WTC11 (cell line): Measurements from ENCODE around the gene SMCR8. TPM values are rescaled to one million over a fixed set of nuclear protein-coding genes. Genes with fewer than 3 reads are reported as not detected.
"Not testable (repeated sequence)": the region's sequence is repeated elsewhere in the genome, so short reads cannot be mapped to it uniquely, and the experiment has no call there.

ENCODE experiments used
- ATAC-seq: fragments of 200-7000 bp; cut with Tn5 transposase; 2 replicates; pipeline ENCODE4 v1.10.0; 2021; ENCODE audit warnings: mild to moderate bottlenecking, moderate library complexity
- CTCF ChIA-PET: fragments of 300-600 bp; sonication (Branson Sonifier 250); formaldehyde crosslinking; loops from one replicate; lab custom pipeline; 2021; ENCODE audit warnings: antibody characterized with exemption; lab: Charles Lee
- POLR2A ChIA-PET: fragments of 350-600 bp; sonication (Branson Sonifier 250); formaldehyde crosslinking; loops from one replicate; lab custom pipeline; 2021; ENCODE audit warnings: antibody characterized with exemption; lab: Charles Lee
- DNase-seq: peaks from one replicate; pipeline ENCODE4 v3.0.0; 2021; ENCODE audit warnings: low spot score
- H3K27ac Mint-ChIP-seq: 2 replicates; pipeline ENCODE4 v1.8.0; 2021; ENCODE audit warnings: mixed read lengths
- H3K27me3 Mint-ChIP-seq: 2 replicates; pipeline ENCODE4 v1.8.0; 2021; ENCODE audit warnings: low read depth, mild to moderate bottlenecking, moderate library complexity, mixed read lengths
- H3K36me3 Mint-ChIP-seq: 2 replicates; pipeline ENCODE4 v1.8.0; 2021; ENCODE audit warnings: mixed read lengths
- H3K4me1 Mint-ChIP-seq: 2 replicates; pipeline ENCODE4 v1.8.0; 2022; ENCODE audit warnings: mixed read lengths
- H3K4me3 Mint-ChIP-seq: 2 replicates; pipeline ENCODE4 v1.8.0; 2021; ENCODE audit warnings: mild to moderate bottlenecking, moderate library complexity, mixed read lengths
- H3K9me3 Mint-ChIP-seq: 2 replicates; pipeline ENCODE4 v1.8.0; 2021; ENCODE audit warnings: mixed read lengths
- ATF6 ChIP-seq: sonication (generic); formaldehyde crosslinking; IDR thresholded peaks from 2 replicates; pipeline ENCODE4 v1.8.1; 2023; ENCODE audit warnings: mild to moderate bottlenecking, missing genetic modification reagents
- E2F1 ChIP-seq: sonication (generic); formaldehyde crosslinking; IDR thresholded peaks from 2 replicates; pipeline ENCODE4 v1.8.0; 2022; ENCODE audit warnings: mild to moderate bottlenecking, missing genetic modification reagents
- FOXJ3 ChIP-seq: sonication (generic); formaldehyde crosslinking; IDR thresholded peaks from 2 replicates; pipeline ENCODE4 v1.9.0; 2021; ENCODE audit warnings: missing genetic modification reagents, mild to moderate bottlenecking, borderline replicate concordance
- FOXK1 ChIP-seq: sonication (generic); formaldehyde crosslinking; IDR thresholded peaks from 2 replicates; pipeline ENCODE4 v1.8.0; 2022; ENCODE audit warnings: mild to moderate bottlenecking, moderate library complexity, missing genetic modification reagents
- FOXP4 ChIP-seq: sonication (generic); formaldehyde crosslinking; IDR thresholded peaks from 2 replicates; pipeline ENCODE4 v1.8.0; 2022; ENCODE audit warnings: mild to moderate bottlenecking, missing genetic modification reagents
- JUN ChIP-seq: sonication (generic); formaldehyde crosslinking; IDR thresholded peaks from 2 replicates; pipeline ENCODE4 v1.8.0; 2023; ENCODE audit warnings: mild to moderate bottlenecking, missing genetic modification reagents
- NFE2L1 ChIP-seq: sonication (generic); formaldehyde crosslinking; IDR thresholded peaks from 2 replicates; pipeline ENCODE4 v1.8.1; 2023; ENCODE audit warnings: missing genetic modification reagents
- NR1H2 ChIP-seq: sonication (generic); formaldehyde crosslinking; IDR thresholded peaks from 2 replicates; pipeline ENCODE4 v1.9.0; 2021; ENCODE audit warnings: mild to moderate bottlenecking, moderate library complexity, missing genetic modification reagents
- SMAD4 ChIP-seq: sonication (generic); formaldehyde crosslinking; IDR thresholded peaks from 2 replicates; pipeline ENCODE4 v1.8.0; 2022; ENCODE audit warnings: mild to moderate bottlenecking, missing genetic modification reagents
- SOX15 ChIP-seq: fragments of 250-450 bp; sonication (Bioruptor Pico); IDR thresholded peaks from 2 replicates; pipeline ENCODE4 v1.9.0; 2021; ENCODE audit warnings: mild to moderate bottlenecking
- STAT6 ChIP-seq: sonication (generic); formaldehyde crosslinking; conservative IDR thresholded peaks from 2 replicates; pipeline ENCODE4 v1.8.1; 2023; ENCODE audit warnings: mild to moderate bottlenecking, low read depth, missing genetic modification reagents, moderate library complexity
- TEAD4 ChIP-seq: sonication (generic); formaldehyde crosslinking; IDR thresholded peaks from 2 replicates; pipeline ENCODE4 v1.8.0; 2022; ENCODE audit warnings: mild to moderate bottlenecking, missing genetic modification reagents
- TP53 ChIP-seq: sonication (generic); formaldehyde crosslinking; IDR thresholded peaks from 2 replicates; pipeline ENCODE4 v1.8.1; 2023; ENCODE audit warnings: mild to moderate bottlenecking, missing genetic modification reagents
- ZBTB21 ChIP-seq: sonication (generic); formaldehyde crosslinking; IDR thresholded peaks from 2 replicates; pipeline ENCODE4 v1.8.1; 2023; ENCODE audit warnings: mild to moderate bottlenecking, missing genetic modification reagents, borderline replicate concordance
- ZNF263 ChIP-seq: sonication (generic); formaldehyde crosslinking; IDR thresholded peaks from 2 replicates; pipeline ENCODE4 v1.8.1; 2022; ENCODE audit warnings: low read depth, mild to moderate bottlenecking, moderate library complexity, missing genetic modification reagents
- ZNF671 ChIP-seq: fragments of 250-450 bp; sonication (Bioruptor Pico); IDR thresholded peaks from 2 replicates; pipeline ENCODE4 v1.8.0; 2021; ENCODE audit warnings: mild to moderate bottlenecking
- total RNA-seq: library from RNA; stranded (reverse); gene quantifications from 3 replicates; pipeline ENCODE4 v1.2.3, GENCODE V29; 2021
- TF ChIP-seq, protein P1 (sequence below): fragments of 250-450 bp; sonication (Bioruptor Pico); IDR thresholded peaks from 2 replicates; pipeline ENCODE4 v1.9.0; 2021; ENCODE audit warnings: moderate library complexity, mild to moderate bottlenecking, inconsistent platforms, borderline replicate concordance
- TF ChIP-seq, protein P2 (sequence below): sonication (generic); formaldehyde crosslinking; IDR thresholded peaks from 2 replicates; pipeline ENCODE4 v1.8.1; 2023; ENCODE audit warnings: mild to moderate bottlenecking, moderate library complexity, missing genetic modification reagents
- TF ChIP-seq, protein P3 (sequence below): sonication (generic); formaldehyde crosslinking; IDR thresholded peaks from 2 replicates; pipeline ENCODE4 v1.8.1; 2023; ENCODE audit warnings: mild to moderate bottlenecking, missing genetic modification reagents, moderate library complexity

The SMCR8 gene
- total RNA-seq, 1 experiment from 2014 or later = 19.1 TPM

DNA sequence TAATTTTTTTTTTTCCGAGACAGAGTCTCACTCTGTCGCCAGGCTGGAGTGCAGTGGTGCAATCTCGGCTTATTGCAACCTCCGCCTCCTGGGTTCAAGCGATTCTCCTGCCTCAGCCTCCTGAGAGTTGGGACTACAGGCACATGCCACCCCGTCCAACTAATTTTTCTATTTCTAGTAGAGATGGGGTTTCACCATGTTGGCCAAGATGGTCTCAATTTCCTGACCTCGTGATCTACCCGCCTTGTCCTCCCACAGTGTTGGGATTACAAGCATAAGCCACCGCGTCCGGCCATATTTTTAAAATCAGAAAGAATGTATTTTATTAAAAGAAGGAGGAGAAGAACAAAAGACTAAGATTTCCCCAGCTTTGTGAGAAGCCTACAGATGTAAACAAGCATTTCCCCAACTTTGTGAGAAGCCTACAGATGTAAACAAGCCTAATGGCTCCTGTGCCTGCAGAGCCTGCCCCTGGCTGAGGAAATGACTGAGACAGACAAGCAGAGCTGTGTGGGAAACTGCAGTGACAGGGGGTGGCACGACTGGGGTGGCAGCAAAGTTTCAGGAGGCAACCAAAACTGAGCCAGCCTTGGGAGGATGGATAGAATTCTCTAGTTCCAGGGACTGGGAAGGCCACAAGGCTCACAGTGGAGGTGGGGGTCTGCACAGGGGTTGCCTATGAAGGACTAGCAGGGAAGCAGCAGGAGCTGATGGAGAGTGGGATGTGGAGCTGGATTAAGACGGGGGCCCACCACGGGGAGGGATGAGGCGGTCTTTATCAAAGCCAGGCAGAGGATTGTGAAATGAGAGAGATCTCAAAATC lies 23.2 kb upstream of the SMCR8 start:
- ChIA-PET CTCF (no interaction called here), POLR2A (no interaction called here)
- no peak for TF ChIP-seq ZNF671 (CRISPR knock-in tag)
- no peak for TF ChIP-seq JUN (CRISPR knock-in tag)
- TF ChIP-seq TP53 (CRISPR knock-in tag) = no peak
- no peak for TF ChIP-seq SMAD4 (CRISPR knock-in tag)
- no peak for ATAC-seq
- no peak overlapping the region for H3K27ac Mint-ChIP-seq
- no peaks in the 10 kb centered on the region for H3K4me1 Mint-ChIP-seq
- DNase-seq = no peak
- H3K4me3 Mint-ChIP-seq = no peak overlapping the region
- H3K36me3 Mint-ChIP-seq = peaks cover 78% of the 10 kb centered on the region
- H3K9me3 Mint-ChIP-seq = no peaks in the 10 kb centered on the region
- no peaks in the 10 kb centered on the region for H3K27me3 Mint-ChIP-seq

- H3K9me3 Mint-ChIP-seq, CTCF ChIA-PET, H3K4me1 Mint-ChIP-seq, POLR2A ChIA-PET, ATAC-seq, H3K27me3 Mint-ChIP-seq, DNase-seq, H3K4me3 Mint-ChIP-seq, H3K27ac Mint-ChIP-seq: not testable (repeated sequence)
- peaks cover 65% of the 10 kb centered on the region for H3K36me3 Mint-ChIP-seq
Observed at GRCh38 chr17:18298061-18298460, 17.0 kb upstream of the SMCR8 start.

DNA sequence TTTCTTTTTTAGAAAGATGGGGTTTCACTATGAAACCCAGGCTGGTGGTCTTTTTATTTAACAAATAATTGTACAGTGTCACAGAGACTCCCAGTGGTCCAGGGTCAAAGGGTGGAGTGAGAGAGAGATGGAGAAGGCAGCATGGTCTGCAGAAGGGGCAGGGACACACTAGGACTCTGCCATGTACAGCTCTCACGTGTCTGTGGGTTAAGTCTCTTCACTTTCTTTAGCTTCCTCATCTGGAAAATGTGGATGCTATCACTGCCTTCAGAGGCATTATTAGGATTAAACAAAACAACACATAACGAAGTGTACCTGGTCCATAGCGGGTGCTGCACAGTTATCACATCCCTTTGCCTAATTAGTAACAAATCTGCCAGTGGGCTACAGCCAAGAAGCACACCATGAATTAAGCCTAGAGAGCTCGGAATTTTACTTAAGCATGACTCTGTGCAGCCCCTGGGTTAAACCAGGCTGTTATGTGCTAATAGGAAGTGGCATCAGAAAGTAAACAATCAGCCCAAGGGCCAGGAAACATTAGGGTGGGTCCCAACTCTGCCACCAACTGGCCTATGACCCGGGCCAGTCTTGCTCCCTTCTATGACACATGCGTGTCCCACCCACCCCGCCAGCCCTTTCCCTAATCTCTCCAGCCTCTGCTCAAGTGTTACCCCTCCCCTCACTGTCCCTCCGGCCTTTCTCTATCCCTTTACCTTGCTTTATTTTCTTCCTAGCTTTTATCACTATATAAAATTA lies 14.2 kb upstream of the SMCR8 start:
- Mint-ChIP-seq H3K27me3 (no peaks in the 10 kb centered on the region), H3K4me1 (no peaks in the 10 kb centered on the region)
- no peak for ATAC-seq
- CTCF ChIA-PET = no interaction called here
- no peak for TF ChIP-seq FOXJ3 (CRISPR knock-in tag)
- TF ChIP-seq ZNF263 (CRISPR knock-in tag) = no peak
- TF ChIP-seq NFE2L1 = no peak
- TF ChIP-seq NR1H2 (CRISPR knock-in tag) = no peak
- TF ChIP-seq ATF6 = no peak
- TF ChIP-seq, protein P1, sequence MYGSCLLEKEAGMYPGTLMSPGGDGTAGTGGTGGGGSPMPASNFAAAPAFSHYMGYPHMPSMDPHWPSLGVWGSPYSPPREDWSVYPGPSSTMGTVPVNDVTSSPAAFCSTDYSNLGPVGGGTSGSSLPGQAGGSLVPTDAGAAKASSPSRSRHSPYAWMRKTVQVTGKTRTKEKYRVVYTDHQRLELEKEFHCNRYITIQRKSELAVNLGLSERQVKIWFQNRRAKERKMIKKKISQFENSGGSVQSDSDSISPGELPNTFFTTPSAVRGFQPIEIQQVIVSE (CRISPR knock-in tag) = no peak
- TF ChIP-seq, protein P2, sequence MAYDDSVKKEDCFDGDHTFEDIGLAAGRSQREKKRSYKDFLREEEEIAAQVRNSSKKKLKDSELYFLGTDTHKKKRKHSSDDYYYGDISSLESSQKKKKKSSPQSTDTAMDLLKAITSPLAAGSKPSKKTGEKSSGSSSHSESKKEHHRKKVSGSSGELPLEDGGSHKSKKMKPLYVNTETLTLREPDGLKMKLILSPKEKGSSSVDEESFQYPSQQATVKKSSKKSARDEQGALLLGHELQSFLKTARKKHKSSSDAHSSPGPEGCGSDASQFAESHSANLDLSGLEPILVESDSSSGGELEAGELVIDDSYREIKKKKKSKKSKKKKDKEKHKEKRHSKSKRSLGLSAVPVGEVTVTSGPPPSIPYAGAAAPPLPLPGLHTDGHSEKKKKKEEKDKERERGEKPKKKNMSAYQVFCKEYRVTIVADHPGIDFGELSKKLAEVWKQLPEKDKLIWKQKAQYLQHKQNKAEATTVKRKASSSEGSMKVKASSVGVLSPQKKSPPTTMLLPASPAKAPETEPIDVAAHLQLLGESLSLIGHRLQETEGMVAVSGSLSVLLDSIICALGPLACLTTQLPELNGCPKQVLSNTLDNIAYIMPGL = no peak
- no peak for TF ChIP-seq E2F1 (CRISPR knock-in tag)
- no peak for TF ChIP-seq TEAD4 (CRISPR knock-in tag)
- no peak for TF ChIP-seq FOXK1
- TF ChIP-seq, protein P3, sequence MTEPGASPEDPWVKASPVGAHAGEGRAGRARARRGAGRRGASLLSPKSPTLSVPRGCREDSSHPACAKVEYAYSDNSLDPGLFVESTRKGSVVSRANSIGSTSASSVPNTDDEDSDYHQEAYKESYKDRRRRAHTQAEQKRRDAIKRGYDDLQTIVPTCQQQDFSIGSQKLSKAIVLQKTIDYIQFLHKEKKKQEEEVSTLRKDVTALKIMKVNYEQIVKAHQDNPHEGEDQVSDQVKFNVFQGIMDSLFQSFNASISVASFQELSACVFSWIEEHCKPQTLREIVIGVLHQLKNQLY (CRISPR knock-in tag) = no peak
- TF ChIP-seq SOX15 (CRISPR knock-in tag) = no peak
- TF ChIP-seq ZBTB21 (CRISPR knock-in tag) = no peak
- no peak for TF ChIP-seq STAT6 (CRISPR knock-in tag)
- TF ChIP-seq FOXP4 (CRISPR knock-in tag) = no peak
- TF ChIP-seq, all 79 proteins: peak for 0
- DNase-seq = no peak
- H3K27ac Mint-ChIP-seq = no peak overlapping the region
- peaks cover 69% of the 10 kb centered on the region for H3K36me3 Mint-ChIP-seq
- no peaks in the 10 kb centered on the region for H3K9me3 Mint-ChIP-seq
- POLR2A ChIA-PET = no interaction called here
- H3K4me3 Mint-ChIP-seq = no peak overlapping the region
